Transverse colon (tissue), 3 donors: ENCODE data around the gene ABCB8.

ENCODE experiments used
- CTCF ChIP-seq, 5 experiments: fragments of 200-600 bp in 3 of 5; fragments of 450-650 bp in 2 of 5; sonication (generic) in 3 of 5; IDR thresholded peaks; 1 replicate in 2 of 5; 2 replicates in 3 of 5; pipeline ENCODE4 v1.5.1; 2016 to 2017; ENCODE audit warnings: antibody characterized with exemption in 5 of 5, inconsistent platforms in 3 of 5, mild to moderate bottlenecking in 2 of 5, moderate library complexity in 1 of 5
- EP300 ChIP-seq: sonication (generic); formaldehyde crosslinking; IDR thresholded peaks from one replicate; pipeline ENCODE4 v1.6.1; 2017; ENCODE audit warnings: antibody characterized with exemption, low read depth
- POLR2A ChIP-seq: fragments of 450-650 bp; IDR thresholded peaks from one replicate; pipeline ENCODE4 v1.6.1; 2016; ENCODE audit warnings: antibody characterized with exemption, mild to moderate bottlenecking, moderate library complexity

GRCh38 chr7:151062111-151062398 is 33.8 kb downstream of the ABCB8 start:
- TF ChIP-seq CTCF (IDR thresholded peaks at IDR 0.05), result no peak
- no peak for TF ChIP-seq EP300
- no peak for TF ChIP-seq POLR2A
